Activated CD8-positive, alpha-beta T cell treated with anti-CD3 and anti-CD28 coated beads, Interleukin-2, amount 10 ng/mL, durations not matched to agents 7 days and 5 days (primary cell): ENCODE results near the gene MAPKAP1. TPM values are rescaled to one million over a fixed set of nuclear protein-coding genes. Genes with fewer than 3 reads are reported as not detected.

Source experiments
- total RNA-seq, 2 experiments: library from RNA; stranded (reverse); gene quantifications; one replicate each; pipeline ENCODE4 v1.2.3, GENCODE V29; 2021

MAPKAP1 gene
- total RNA-seq, 2 experiments from 2014 or later: 60.4 to 63.9 TPM

Other genes starting within 250 kb of the MAPKAP1 start
- 10 to 100 TPM; 22.0 to 24.4 TPM for gene PBX3, start 40.2 kb upstream of the MAPKAP1 start, total RNA-seq